GM12874 (cell line): ENCODE measurements around the gene ZNF324B.

Source experiments
- CTCF ChIP-seq: IDR thresholded peaks from 2 replicates; pipeline ENCODE4 v1.5.1; 2011; ENCODE audit warnings: low read depth, mild to moderate bottlenecking, control low read depth, low read length, moderate library complexity; ENCODE audit not compliant: insufficient read depth

The ZNF324B gene

GRCh38 chr19:58416604-58417003, 34.8 kb upstream of the ZNF324B start:
- TF ChIP-seq CTCF = no peak

- TF ChIP-seq CTCF = no peak
Observed at GRCh38 chr19:58417071-58417470, 34.4 kb upstream of the ZNF324B start.

- no peak for TF ChIP-seq CTCF
Observed at GRCh38 chr19:58428617-58429016, 22.8 kb upstream of the ZNF324B start.

- no peak for TF ChIP-seq CTCF
Observed at GRCh38 chr19:58429745-58430144, 21.7 kb upstream of the ZNF324B start.

- TF ChIP-seq CTCF = no peak
Observed at GRCh38 chr19:58434217-58434616, 17.2 kb upstream of the ZNF324B start.

GRCh38 chr19:58439576-58440554, 11.6 kb upstream of the ZNF324B start, which contains the start of gene ZNF132:
ZNF132 (minus strand) TSS chr19:58440153; CDS start chr19:58439821, 332 bp downstream.
- TF ChIP-seq CTCF = no peak

- TF ChIP-seq CTCF = no peak
Observed at GRCh38 chr19:58440556-58440955, 10.9 kb upstream of the ZNF324B start.
